ENCODE measurements around the gene EPHA10. TPM values are rescaled to one million over a fixed set of nuclear protein-coding genes. Genes with fewer than 3 reads are reported as not detected.
A peak's percentile ranks its signal among the peaks of the same experiment; 100 is the strongest.
"Not testable (repeated sequence)": the region's sequence is repeated elsewhere in the genome, so short reads cannot be mapped to it uniquely, and the experiment has no call there.

Gene EPHA10
- total RNA-seq, 1 experiment from 2014 or later = not detected

DNA sequence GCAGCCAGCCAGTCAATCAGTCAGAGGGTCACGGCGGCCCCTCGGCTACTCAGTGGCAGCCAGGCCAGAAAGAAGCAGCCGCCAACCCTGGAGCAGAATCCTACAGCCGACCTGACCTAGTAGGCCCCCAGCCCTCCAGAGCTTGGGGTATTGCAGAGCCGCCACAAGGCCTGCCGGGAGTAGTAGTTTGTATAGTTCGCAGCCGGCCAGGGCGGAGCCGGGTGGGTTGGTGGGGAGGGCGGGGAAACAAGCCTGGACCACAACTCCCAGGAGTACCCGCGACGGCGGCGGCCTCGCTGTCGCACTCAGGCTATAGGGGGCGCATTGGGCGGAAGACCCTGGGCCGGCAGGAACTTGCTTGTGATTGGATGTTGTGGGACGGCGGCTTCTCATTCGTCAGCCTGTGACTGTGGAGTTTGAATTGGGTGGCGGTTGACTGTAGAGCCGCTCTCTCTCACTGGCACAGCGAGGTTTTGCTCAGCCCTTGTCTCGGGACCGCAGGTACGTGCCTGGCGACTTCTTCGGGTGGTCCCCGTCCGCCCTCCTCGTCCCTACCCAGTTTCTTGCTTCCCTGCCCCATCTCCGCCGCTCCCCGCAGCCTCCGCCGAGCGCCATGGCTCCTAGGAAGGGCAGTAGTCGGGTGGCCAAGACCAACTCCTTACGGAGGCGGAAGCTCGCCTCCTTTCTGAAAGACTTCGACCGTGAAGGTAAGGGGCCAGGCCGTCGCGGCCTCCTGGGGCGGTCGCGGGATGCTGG is 72.7 kb downstream of the EPHA10 start, which contains the start of gene CDCA8:
CDCA8 (plus strand) TSS at position 439 of the 756 bp plus-strand sequence; CDS start at position 614, 175 bp downstream.
- Histone ChIP-seq H3K9me3 (replicated peaks) (no peaks in the 10 kb centered on the region), H3K27ac (peak within 1 kb of the TSS; percentile 79), H3K36me3 (peaks cover 36% of the 10 kb centered on the region), H3K4me3 (peak within 1 kb of the TSS; percentile 82), H3K27me3 (no peaks in the 10 kb centered on the region), H3K4me1 (peaks cover 5% of the 10 kb centered on the region; the same call in 1 of the 2 replicates)
- peak; percentile 99 for DNase-seq

DNA sequence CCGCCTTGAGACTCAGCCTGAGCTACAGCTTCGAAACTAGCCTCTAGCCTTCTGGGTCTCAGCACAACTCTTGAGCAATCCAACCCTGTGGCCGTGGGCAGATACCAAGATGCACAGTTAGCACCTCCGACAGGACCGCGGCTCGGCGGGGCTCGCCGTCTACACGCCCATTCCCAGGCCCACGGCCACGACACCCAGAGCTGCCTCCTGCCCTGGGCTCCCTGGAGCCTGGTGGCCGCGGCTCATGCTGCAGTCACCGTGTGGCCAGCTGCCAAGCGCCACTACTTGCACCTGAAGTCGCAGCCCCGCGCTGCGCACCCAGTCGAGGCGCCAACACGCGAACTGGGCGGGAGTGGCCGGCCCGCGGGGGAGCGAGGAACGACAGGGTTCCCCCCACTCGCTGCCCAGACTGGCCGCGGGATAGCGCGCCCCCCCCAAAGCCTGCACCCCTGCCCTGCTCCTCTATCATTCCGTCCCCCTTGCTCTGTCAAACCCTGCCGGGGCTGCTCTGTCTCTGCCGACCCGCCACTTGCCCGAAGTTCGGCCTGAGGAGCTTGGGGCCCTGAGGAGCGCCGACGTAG is 73.3 kb downstream of the EPHA10 start:
- Histone ChIP-seq H3K4me3 (peak overlapping the region; percentile 82), H3K4me1 (peaks cover 5% of the 10 kb centered on the region; the same call in 1 of the 2 replicates), H3K9me3 (replicated peaks) (no peaks in the 10 kb centered on the region), H3K36me3 (peaks cover 30% of the 10 kb centered on the region), H3K27ac (no peak overlapping the region), H3K27me3 (no peaks in the 10 kb centered on the region)
- DNase-seq = peak; percentile 29 to 36

DNA sequence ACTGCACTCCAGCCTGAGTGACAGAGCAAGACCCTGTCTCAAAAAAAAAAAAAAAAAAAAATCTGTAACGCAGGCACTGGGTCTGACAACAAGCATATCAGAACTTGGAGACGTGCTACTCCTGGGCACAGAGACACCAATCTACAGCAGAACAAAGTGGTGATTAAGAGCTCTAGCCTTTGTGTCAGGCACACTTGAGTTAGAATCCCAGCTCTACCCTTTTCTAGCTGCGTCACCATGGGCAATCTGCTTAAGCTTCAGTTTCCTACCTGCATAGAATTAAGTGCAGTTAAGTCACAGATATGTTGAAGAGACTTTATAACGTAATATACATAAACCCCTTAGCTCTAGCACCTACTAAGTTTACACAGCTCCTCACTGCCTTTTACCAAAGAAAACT is 76.0 kb downstream of the EPHA10 start:
- Histone ChIP-seq H3K36me3 (peaks cover 23% of the 10 kb centered on the region), H3K27ac (peak overlapping the region; percentile 66; the same call in 1 of the 2 replicates), H3K4me3 (peak overlapping the region; percentile 82)

DNA sequence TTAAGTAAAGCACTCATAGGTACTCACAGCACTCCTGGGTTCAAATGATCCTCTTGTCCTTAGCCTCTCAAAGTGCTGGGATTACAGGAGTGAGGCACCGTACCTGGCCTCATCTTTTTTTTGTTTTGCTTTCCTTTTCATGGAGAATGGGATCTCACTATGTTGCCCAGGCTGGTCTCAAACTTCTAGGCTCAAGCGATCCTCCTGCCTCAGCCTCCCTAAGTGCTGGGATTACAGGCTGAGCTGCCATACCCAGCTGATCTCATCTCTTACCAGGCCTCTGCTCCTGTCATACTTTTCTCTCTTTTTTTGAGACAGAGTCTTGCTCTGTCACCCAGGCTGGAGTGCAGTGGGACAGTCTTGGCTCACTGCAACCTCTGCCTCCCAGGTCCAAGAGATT is 77.2 kb downstream of the EPHA10 start:
- not testable (repeated sequence) for H3K4me3 ChIP-seq; DNase-seq; H3K27me3 ChIP-seq; H3K27ac ChIP-seq; H3K4me1 ChIP-seq; H3K9me3 ChIP-seq (replicated peaks)
- peaks cover 33% of the 10 kb centered on the region for H3K36me3 ChIP-seq

More for the DNA sequence above, 76.0 kb downstream of the EPHA10 start:
- Histone ChIP-seq H3K27me3 (no peaks in the 10 kb centered on the region), H3K9me3 (replicated peaks) (no peaks in the 10 kb centered on the region), H3K4me1 (peaks cover 5% of the 10 kb centered on the region; the same call in 1 of the 2 replicates)
- no peak for DNase-seq

DNA sequence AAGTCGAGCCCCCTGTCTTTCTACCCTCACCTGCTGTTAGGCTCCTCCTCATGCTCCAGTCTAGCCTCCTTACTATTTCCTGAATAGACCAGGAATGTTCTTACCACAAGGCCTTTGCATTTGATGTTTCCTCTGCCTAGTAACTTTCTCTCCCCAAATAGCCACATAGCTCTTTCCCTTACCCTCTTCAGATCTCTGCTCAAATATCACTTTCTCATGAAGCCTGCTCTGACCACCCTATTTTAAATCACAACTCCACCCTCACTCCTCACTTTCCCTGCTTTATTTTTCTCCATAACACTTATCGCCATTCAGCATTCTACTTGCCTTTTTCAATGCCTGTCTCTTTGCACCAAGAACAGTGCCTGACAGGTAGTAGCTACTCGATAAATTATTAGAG is 79.2 kb downstream of the EPHA10 start:
- Histone ChIP-seq H3K36me3 (peaks cover 47% of the 10 kb centered on the region), H3K4me1 (no peaks in the 10 kb centered on the region; the same call in 1 of the 2 replicates), H3K9me3 (replicated peaks) (no peaks in the 10 kb centered on the region), H3K27ac (no peak overlapping the region), H3K27me3 (no peaks in the 10 kb centered on the region), H3K4me3 (no peak overlapping the region)
- no peak for DNase-seq

DNA sequence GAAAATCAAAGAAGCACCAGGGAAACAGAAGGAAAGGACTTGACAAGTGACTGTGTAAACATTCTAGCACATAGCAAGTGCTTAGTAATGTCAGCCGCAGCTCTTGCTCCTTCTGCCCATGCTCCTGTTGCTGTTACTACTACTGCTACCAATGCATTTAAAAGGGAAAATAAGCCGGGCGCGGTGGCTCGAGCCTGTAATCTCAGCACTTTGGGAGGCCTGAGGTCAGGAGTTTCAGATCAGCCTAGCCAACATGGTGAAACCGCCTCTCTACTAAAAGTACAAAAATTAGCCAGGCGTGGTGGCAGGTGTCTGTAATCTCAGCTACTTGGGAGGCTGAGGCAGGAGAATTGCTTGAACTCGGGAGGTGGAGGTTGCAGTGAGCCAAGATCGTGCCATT is 80.7 kb downstream of the EPHA10 start:
- DNase-seq; H3K9me3 ChIP-seq (replicated peaks); H3K27me3 ChIP-seq; H3K27ac ChIP-seq; H3K4me3 ChIP-seq; H3K4me1 ChIP-seq: not testable (repeated sequence)
- peaks cover 47% of the 10 kb centered on the region for H3K36me3 ChIP-seq

DNA sequence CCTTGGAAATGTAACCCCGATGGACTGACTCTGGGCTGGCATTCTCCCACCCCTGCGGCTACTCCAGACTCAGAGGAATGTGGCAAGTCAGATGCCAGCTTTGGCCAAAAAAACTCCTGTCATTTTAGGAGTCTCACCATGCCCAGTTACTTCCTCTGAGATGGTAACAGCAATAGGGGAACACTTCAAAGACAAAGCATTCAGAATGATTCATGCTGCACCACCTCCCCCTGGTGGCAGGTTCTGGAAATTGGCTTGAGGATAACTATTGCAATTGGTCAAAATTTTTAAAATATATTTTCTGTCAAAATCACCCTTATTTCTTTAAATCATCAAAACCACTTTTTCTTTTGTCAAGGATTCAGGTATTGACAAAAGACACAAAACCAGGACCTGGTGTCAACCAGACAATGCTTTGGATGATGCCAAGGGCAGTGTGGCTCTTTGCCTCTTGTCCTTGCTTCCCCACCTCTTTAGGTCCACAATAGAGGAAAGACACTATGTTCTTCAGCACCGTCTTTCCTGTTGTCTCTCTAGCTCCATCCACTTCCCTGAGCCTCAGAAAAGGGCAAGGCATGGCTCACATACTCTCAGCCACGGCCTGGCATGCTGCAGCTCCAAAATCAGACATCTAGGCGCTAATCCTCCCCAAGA is 82.5 kb downstream of the EPHA10 start:
- Histone ChIP-seq H3K9me3 (replicated peaks) (no peaks in the 10 kb centered on the region), H3K27ac (no peak overlapping the region), H3K4me3 (no peak overlapping the region), H3K36me3 (peaks cover 41% of the 10 kb centered on the region), H3K4me1 (no peaks in the 10 kb centered on the region), H3K27me3 (no peaks in the 10 kb centered on the region; the same call in 1 of the 2 replicates)
- DNase-seq = peak; percentile 58 to 83

DNA sequence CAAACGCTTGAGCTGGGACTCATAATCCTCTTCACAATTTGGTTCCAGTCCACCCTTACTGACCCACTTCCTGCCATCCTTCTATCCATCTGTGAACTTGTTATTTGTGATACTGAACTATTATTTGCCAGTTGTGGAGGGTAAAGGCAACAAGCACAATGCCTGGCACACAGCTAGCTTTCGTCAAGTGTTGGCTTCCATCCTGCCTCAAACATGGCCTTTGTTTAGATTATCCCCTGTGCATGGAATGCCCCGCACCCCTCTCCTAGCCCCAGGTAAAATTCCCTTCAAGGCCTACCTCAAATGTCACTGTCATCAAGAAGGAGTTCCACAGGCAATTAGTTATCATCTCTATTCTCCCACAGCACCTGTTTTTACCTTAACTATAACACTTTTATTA is 84.0 kb downstream of the EPHA10 start:
- Histone ChIP-seq H3K27ac (no peak overlapping the region), H3K9me3 (replicated peaks) (no peaks in the 10 kb centered on the region), H3K4me1 (no peaks in the 10 kb centered on the region), H3K27me3 (peaks cover 13% of the 10 kb centered on the region), H3K4me3 (no peak overlapping the region), H3K36me3 (peaks cover 35% of the 10 kb centered on the region)
- no peak for DNase-seq

DNA sequence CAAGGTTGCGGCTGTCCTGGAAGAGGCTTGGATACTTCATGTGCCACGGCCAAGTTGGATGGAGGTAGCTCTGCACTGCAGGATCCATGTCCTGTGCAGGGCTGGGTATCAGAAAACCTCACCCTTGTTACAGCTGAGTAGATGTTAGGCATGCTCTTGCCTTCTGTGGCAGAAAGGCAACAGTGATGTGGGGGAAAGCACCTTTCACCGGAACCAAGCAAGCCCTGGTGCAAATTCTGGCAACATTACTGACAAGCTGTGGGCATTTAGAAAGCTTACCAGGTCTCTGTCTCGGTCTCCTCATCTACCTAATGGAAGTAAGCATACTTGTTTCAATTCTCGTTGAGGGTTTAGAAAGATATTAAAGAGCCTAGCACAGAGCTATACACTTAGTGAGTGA is 87.1 kb downstream of the EPHA10 start:
- Histone ChIP-seq H3K4me3 (no peak overlapping the region), H3K27ac (no peak overlapping the region)
- DNase-seq = no peak

DNA sequence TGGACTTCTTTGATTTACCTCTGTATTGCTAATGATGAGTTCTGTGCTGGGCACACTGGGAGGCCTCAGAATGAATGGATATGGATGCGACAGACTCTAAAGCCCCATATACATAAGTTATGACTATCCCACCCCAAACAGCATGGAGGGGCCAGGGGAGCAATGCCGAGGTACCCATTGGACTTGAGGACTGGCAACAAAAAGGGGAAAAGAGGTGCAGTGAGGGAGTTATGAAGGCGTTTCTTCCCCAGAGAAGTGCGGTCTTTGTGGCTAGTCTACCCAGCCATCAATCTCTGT is 87.8 kb downstream of the EPHA10 start:
- Histone ChIP-seq H3K9me3 (replicated peaks) (no peaks in the 10 kb centered on the region), H3K4me3 (no peak overlapping the region), H3K4me1 (no peaks in the 10 kb centered on the region), H3K36me3 (peaks cover 10% of the 10 kb centered on the region), H3K27me3 (peaks cover 37% of the 10 kb centered on the region), H3K27ac (no peak overlapping the region)
- DNase-seq = no peak

More for the DNA sequence above, 87.1 kb downstream of the EPHA10 start:
- Histone ChIP-seq H3K4me1 (no peaks in the 10 kb centered on the region), H3K27me3 (peaks cover 35% of the 10 kb centered on the region), H3K9me3 (replicated peaks) (no peaks in the 10 kb centered on the region), H3K36me3 (peaks cover 14% of the 10 kb centered on the region)

DNA sequence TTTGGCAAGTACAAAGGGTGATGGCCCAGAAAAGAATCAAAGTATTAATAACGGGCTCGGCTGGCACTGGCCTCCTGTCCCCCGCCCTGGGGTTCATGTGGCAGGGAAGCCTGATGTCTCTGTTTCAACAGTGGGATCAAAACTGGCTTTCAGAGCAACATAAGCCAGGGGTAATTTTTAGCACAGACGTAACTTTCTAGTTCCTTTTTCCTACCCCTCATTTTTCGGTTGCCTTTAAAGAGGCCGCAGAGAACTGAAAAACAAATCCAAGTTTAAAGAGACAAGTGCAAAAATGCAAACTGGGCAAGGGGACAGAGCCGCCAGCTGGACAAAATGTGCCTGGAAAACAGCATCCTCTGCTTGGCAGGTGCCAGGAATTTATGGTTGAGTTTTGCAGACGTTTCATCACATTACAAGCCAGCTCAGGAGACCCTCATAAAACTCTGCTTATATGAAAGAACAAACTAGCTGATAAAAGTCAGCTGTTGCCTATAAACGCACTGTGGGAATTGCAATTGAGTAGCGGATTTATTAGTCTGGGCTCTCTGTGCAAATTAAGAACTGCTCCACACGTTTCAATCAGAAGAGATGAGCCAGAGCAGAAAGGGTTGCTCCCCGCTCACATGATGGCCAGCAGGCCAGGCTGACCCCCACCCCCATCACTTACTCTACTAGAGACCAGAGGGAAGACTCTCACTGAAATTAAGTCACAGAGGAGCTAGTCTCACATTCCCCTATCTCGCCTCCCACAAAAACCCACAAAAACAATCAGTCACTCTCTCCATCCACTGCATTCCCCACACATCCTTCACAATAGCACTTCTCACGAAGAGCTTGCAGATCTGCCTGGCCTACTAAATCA is 88.4 kb downstream of the EPHA10 start:
- DNase-seq = no peak
- no peaks in the 10 kb centered on the region for H3K4me1 ChIP-seq
- peaks cover 38% of the 10 kb centered on the region for H3K27me3 ChIP-seq
- no peak overlapping the region for H3K27ac ChIP-seq
- peaks cover 4% of the 10 kb centered on the region for H3K36me3 ChIP-seq
- H3K4me3 ChIP-seq = no peak overlapping the region
- no peaks in the 10 kb centered on the region for H3K9me3 ChIP-seq (replicated peaks)

DNA sequence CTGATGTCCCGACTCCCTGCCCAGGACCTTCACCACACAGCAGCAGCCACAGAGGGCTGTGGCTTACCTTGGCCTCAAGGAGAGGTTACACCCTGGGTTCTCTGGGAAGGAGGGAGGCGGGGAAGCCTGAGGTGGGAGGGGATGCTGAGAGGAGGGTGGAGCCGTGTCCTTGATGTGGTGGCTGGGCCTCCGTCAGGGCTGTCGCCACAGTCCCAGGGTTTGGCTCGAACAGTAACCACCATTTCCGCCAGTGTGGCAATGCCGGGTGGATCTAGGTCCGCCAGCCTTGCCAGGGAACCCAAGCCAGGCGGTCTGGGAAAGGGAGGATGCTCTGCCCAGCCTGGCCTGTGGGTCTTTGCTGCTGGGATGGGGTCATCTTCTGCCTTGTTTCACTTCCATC is 91.0 kb downstream of the EPHA10 start:
- H3K27ac ChIP-seq = no peak overlapping the region
- H3K9me3 ChIP-seq (replicated peaks) = no peaks in the 10 kb centered on the region
- DNase-seq = no peak
- H3K4me1 ChIP-seq = no peaks in the 10 kb centered on the region
- no peaks in the 10 kb centered on the region for H3K36me3 ChIP-seq
- H3K4me3 ChIP-seq = no peak overlapping the region
- H3K27me3 ChIP-seq = peaks cover 51% of the 10 kb centered on the region

DNA sequence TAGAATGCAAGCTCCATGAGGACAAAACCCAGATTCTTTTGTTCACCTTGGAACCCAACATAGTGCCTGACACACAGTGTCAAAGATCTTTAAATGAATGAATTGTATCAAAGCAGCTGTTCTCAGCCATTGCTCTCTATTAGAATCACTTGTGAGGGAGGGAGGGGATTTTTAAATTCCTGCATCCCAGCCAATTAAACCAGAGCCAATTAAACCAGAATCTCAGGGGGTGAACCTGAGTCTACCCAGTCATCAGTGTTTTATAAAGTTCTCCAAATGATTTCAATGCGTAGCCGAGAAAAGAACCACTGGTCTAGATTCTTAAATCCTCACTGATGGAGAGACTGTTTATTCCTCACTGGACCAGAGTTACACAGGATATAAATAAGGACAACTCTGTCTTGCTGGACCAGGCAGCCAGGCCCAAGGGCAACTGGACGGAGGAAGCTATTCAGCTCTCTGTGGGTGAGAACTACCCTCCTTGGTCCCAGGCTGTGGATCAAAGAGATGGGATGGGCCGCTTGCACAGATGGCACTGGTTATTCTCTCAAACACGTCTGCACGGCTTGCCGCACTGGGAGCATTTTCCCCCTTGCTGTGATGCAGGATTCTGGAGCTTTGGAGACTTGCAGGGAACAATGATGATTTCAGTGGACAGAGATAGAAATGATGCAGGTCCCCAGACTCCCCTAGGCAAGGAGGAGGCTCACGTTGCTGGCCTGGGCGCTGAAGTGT is 92.6 kb downstream of the EPHA10 start:
- Histone ChIP-seq H3K27me3 (peaks cover 56% of the 10 kb centered on the region), H3K4me3 (no peak overlapping the region), H3K4me1 (no peaks in the 10 kb centered on the region), H3K27ac (no peak overlapping the region), H3K9me3 (replicated peaks) (no peaks in the 10 kb centered on the region), H3K36me3 (no peaks in the 10 kb centered on the region)
- no peak for DNase-seq

DNA sequence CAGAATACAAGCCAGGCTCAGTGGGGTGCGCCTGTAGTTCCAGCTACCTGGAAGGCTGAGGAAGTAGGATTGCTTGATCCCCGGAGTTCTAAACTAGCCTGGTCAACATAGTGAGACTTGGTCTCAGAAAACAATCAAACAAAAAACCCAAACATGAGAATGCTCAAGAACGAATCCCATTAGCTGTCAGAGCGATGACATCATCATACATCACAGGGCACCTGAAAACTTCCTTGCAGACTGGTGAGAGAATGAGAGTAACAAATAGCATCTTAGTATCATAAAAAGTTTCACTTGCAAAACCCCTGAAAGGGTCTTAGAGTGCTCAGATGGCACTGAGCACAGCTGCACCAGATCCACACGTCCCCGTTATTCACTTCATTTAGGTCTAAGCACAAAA is 93.7 kb downstream of the EPHA10 start:
- Histone ChIP-seq H3K27ac (no peak overlapping the region), H3K27me3 (peaks cover 56% of the 10 kb centered on the region)

More for the DNA sequence above, 93.7 kb downstream of the EPHA10 start:
- no peak overlapping the region for H3K4me3 ChIP-seq
- no peaks in the 10 kb centered on the region for H3K36me3 ChIP-seq
- no peaks in the 10 kb centered on the region for H3K9me3 ChIP-seq (replicated peaks)
- no peaks in the 10 kb centered on the region for H3K4me1 ChIP-seq
- DNase-seq = no peak

Measured in SJCRH30 (cell line).